Fibroblast of lung (primary cell): ENCODE results near the gene SPTLC1.

Experiments used
- EZH2 ChIP-seq: IDR thresholded peaks from 2 replicates; pipeline ENCODE4 v1.5.1; 2012; ENCODE audit warnings: low read length, control low read depth, mild to moderate bottlenecking; ENCODE audit errors: missing control alignments
- TF ChIP-seq, protein P1 (sequence below), 2 donors: IDR thresholded peaks in 1 of 2; conservative IDR thresholded peaks in 1 of 2; 1 replicate in 1 of 2; 2 replicates in 1 of 2; pipeline ENCODE4 v1.5.1; 2011 to 2012; ENCODE audit warnings: low read length in 2 of 2, control low read depth in 1 of 2, inconsistent platforms in 1 of 2, low read depth in 1 of 2, mild to moderate bottlenecking in 1 of 2

DNA sequence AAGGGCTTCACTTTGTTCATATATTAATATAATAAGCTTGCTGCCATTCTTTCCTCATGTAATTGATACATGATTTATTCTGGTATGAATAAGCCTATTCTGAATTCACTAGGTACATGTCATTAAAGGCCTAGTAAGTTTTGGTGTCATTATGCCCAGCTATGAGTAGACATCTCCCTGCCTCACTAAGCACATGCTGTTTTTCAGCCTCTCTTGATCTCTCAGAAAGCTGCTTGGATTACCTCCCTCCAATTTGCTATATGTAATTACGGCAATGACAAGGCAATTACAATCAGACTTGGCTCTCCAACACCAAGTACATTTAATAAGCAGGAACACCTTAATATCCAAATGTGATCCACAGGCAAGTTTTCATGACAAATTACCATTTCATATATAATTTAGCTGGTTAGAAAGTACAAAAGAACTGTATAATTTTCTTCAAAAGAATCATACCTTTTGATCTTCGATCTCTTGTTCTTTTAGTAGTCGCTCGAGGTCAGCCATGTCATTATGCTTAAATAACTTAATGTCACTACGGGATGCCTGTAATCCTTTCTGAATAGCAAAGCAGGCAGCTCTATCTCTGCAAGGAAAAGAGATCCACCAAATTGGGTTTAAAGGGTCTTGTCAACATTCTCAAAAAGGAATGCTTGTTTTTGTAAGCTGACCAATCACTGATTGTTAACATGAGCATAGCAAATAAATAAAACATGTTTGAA is 56.3 kb downstream of the SPTLC1 start:
- TF ChIP-seq, protein P1, sequence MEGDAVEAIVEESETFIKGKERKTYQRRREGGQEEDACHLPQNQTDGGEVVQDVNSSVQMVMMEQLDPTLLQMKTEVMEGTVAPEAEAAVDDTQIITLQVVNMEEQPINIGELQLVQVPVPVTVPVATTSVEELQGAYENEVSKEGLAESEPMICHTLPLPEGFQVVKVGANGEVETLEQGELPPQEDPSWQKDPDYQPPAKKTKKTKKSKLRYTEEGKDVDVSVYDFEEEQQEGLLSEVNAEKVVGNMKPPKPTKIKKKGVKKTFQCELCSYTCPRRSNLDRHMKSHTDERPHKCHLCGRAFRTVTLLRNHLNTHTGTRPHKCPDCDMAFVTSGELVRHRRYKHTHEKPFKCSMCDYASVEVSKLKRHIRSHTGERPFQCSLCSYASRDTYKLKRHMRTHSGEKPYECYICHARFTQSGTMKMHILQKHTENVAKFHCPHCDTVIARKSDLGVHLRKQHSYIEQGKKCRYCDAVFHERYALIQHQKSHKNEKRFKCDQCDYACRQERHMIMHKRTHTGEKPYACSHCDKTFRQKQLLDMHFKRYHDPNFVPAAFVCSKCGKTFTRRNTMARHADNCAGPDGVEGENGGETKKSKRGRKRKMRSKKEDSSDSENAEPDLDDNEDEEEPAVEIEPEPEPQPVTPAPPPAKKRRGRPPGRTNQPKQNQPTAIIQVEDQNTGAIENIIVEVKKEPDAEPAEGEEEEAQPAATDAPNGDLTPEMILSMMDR (conservative IDR thresholded peaks at IDR 0.05 in 1 of 2, IDR thresholded peaks at IDR 0.05 in 1 of 2; ENCODE audit: low read depth in 1 of 2, low read length in 2 of 2): no peak
- no peak for TF ChIP-seq EZH2
